Measurements from ENCODE around the gene PDXK.

- TF ChIP-seq FOXA1 (IDR thresholded peaks at IDR 0.05) (no peak), FOXA1 (CRISPR knock-in tag; IDR thresholded peaks at IDR 0.05) (no peak), CTCF (CRISPR knock-in tag; IDR thresholded peaks at IDR 0.05) (no peak), ZNF274 (CRISPR knock-in tag; IDR thresholded peaks at IDR 0.05) (no peak), POLR2AphosphoS2 (IDR thresholded peaks at IDR 0.05; ENCODE audit: low read depth, low read length) (no peak), JUN (CRISPR knock-in tag; IDR thresholded peaks at IDR 0.05) (no peak)
- TF ChIP-seq, protein P1, sequence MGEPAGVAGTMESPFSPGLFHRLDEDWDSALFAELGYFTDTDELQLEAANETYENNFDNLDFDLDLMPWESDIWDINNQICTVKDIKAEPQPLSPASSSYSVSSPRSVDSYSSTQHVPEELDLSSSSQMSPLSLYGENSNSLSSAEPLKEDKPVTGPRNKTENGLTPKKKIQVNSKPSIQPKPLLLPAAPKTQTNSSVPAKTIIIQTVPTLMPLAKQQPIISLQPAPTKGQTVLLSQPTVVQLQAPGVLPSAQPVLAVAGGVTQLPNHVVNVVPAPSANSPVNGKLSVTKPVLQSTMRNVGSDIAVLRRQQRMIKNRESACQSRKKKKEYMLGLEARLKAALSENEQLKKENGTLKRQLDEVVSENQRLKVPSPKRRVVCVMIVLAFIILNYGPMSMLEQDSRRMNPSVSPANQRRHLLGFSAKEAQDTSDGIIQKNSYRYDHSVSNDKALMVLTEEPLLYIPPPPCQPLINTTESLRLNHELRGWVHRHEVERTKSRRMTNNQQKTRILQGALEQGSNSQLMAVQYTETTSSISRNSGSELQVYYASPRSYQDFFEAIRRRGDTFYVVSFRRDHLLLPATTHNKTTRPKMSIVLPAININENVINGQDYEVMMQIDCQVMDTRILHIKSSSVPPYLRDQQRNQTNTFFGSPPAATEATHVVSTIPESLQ (CRISPR knock-in tag; conservative IDR thresholded peaks at IDR 0.05), result no peak
These were observed 59.8 kb downstream of the PDXK start for GRCh38 chr21:43778469-43779335.

Measured in HepG2 (cell line).